ENCODE measurements around the gene OR52K1.

- no peak for TF ChIP-seq POLR2A (IDR thresholded peaks at IDR 0.05)
- TF ChIP-seq CTCF (IDR thresholded peaks at IDR 0.05), result no peak
Measured at GRCh38 chr11:4522339-4522738, 39.9 kb downstream of the OR52K1 start.

All from esophagus squamous epithelium (tissue), 4 donors.